MCF 10A (cell line): ENCODE measurements around the gene TECPR1. TPM values are rescaled to one million over a fixed set of nuclear protein-coding genes. Genes with fewer than 3 reads are reported as not detected.

ENCODE experiments used
- BruUV-seq: library from RNA; stranded (reverse); fragments of 400-500 nt; replicated peaks from 2 replicates; lab custom pipeline; 2021; lab: Mats Ljungman, UMichigan
- CTCF ChIA-PET: fragments of 300-600 bp; sonication (Branson Sonifier 250); formaldehyde crosslinking; extraction: SDS; loops from one replicate; lab custom pipeline; 2021; ENCODE audit warnings: antibody characterized with exemption, inconsistent platforms; lab: Yijun Ruan, JAX
- POLR2A ChIA-PET: fragments of 300-600, 350-650 bp; sonication (Branson Sonifier 250); formaldehyde crosslinking; extraction: SDS; loops from one replicate; lab custom pipeline; 2020; ENCODE audit warnings: antibody characterized with exemption, inconsistent platforms; lab: Yijun Ruan, JAX
- DNase-seq: peaks from one replicate; pipeline ENCODE4 v3.0.0-alpha.2; 2018; ENCODE audit not compliant: unreplicated experiment
- H3K27ac Mint-ChIP-seq: one replicate; pipeline ENCODE4 v1.8.0; 2022; ENCODE audit warnings: mild to moderate bottlenecking, low read depth, mixed read lengths; ENCODE audit not compliant: unreplicated experiment
- H3K27me3 Mint-ChIP-seq: one replicate; pipeline ENCODE4 v1.8.0; 2022; ENCODE audit warnings: mixed read lengths; ENCODE audit not compliant: insufficient read depth, unreplicated experiment
- H3K36me3 Mint-ChIP-seq: one replicate; pipeline ENCODE4 v1.8.0; 2022; ENCODE audit warnings: mild to moderate bottlenecking, moderate library complexity, mixed read lengths; ENCODE audit not compliant: insufficient read depth, unreplicated experiment
- H3K4me1 Mint-ChIP-seq: one replicate; pipeline ENCODE4 v1.8.0; 2022; ENCODE audit warnings: mixed read lengths; ENCODE audit not compliant: insufficient read depth, unreplicated experiment
- H3K4me3 Mint-ChIP-seq: one replicate; pipeline ENCODE4 v1.8.0; 2022; ENCODE audit warnings: mild to moderate bottlenecking, moderate library complexity, mixed read lengths; ENCODE audit not compliant: unreplicated experiment
- H3K9me3 Mint-ChIP-seq: one replicate; pipeline ENCODE4 v1.8.0; 2022; ENCODE audit warnings: mixed read lengths; ENCODE audit not compliant: unreplicated experiment
- CTCF ChIP-seq: fragments of 200-600 bp; IDR thresholded peaks from one replicate; pipeline ENCODE4 v1.8.0; 2022; ENCODE audit warnings: antibody characterized with exemption, mild to moderate bottlenecking; ENCODE audit not compliant: unreplicated experiment
- intact Hi-C: fragments of 100-400 bp; cut with micrococcal nuclease; formaldehyde crosslinking; loops from 2 replicates; pipeline ENCODE4 v1.14.1; 2022
- total RNA-seq: library from RNA; stranded (reverse); gene quantifications from 2 replicates; pipeline ENCODE4 v1.2.3, GENCODE V29; 2022

TECPR1 gene
- total RNA-seq, 1 experiment from 2014 or later: 15.4 TPM

DNA sequence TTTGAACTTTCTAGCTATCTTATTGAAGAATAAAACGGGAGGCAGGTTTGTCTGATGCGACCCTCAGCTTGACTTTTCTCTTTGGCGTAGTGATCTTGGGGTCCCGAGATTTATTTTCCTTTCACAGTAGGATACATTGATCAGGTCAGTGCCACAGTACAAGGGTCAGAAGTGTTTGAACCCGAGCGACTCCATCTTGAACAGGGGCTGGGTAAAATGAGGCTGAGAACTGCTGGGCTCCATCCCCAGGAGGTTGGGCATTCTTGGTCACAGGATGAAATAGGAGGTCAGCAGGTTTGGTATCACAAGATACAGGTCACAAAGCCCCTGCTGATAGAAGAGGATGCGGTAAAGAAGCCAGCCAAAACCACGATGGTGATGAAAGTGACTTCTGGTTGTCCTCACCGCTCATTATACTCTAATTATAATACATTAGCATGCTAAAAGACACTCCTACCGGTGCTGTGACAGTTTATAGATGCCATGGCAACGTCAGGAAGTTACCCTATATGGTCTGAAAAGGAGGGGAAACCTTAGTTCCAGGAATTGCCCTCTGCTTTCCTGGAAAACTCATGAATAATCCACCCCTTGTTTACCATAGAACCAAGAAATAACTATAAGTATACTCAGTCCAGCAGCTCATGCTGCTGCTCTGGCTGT lies 3.0 kb upstream of the TECPR1 start:
- TF ChIP-seq CTCF: no peak
- ChIA-PET POLR2A (no interaction called here), CTCF (no interaction called here)
- Mint-ChIP-seq H3K4me3 (no peak overlapping the region), H3K36me3 (peaks cover 14% of the 10 kb centered on the region), H3K4me1 (peaks cover 5% of the 10 kb centered on the region), H3K27ac (no peak overlapping the region), H3K9me3 (no peaks in the 10 kb centered on the region), H3K27me3 (no peaks in the 10 kb centered on the region)
- no peak for DNase-seq
- intact Hi-C loops: no loop called here
- BruUV-seq: TSS peak; percentile 6

GRCh38 chr7:98254516-98254915 lies 2.5 kb upstream of the TECPR1 start:
- intact Hi-C loops: no loop called here
- TF ChIP-seq CTCF: no peak
- Mint-ChIP-seq H3K4me3 (no peak overlapping the region), H3K27me3 (no peaks in the 10 kb centered on the region), H3K27ac (no peak overlapping the region), H3K36me3 (peaks cover 14% of the 10 kb centered on the region), H3K4me1 (peaks cover 5% of the 10 kb centered on the region), H3K9me3 (no peaks in the 10 kb centered on the region)
- ChIA-PET POLR2A (no interaction called here), CTCF (no interaction called here)
- no TSS peak for BruUV-seq
- DNase-seq: no peak

DNA sequence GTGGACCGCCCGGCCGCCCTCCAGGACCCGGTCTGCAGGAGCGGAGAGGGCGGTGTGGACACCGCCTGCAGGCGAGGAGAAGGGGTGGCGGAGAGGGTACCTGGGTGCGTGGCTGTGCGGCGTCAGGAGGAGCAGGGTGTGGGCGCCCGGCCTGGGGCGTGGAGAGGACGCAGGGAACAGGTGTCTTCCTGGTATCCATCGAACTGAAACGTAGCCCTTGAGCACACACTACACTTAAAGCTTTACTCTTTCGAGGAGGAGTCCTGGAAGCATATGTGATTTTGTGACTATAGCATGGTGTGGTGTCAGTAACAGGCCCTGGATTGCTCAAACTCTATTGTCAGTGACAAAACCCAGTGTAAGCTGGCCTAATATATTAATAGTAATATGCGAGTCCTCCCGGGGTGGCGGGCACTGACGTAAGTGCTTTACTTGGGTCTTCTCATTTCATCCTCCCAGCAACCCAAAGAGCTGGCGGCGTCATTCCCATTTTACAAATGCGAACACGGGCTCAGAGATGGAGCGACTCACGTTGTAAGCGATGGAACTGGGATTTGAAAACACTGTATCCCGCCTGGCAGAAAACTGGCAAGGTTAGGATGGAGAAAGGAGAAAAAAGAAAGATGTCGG lies 508 bp upstream of the TECPR1 start:
- Mint-ChIP-seq H3K27me3 (no peaks in the 10 kb centered on the region), H3K4me1 (peaks cover 5% of the 10 kb centered on the region), H3K27ac (peak overlapping the region; percentile 96), H3K4me3 (peak overlapping the region; percentile 100), H3K9me3 (no peaks in the 10 kb centered on the region), H3K36me3 (peaks cover 14% of the 10 kb centered on the region)
- ChIA-PET CTCF (interaction anchor here (0.5 to 1.1 kb wide), 3 partner anchors 15 to 525 kb away, joined by 3 read pairs; no protein-coding TSS in a partner anchor), POLR2A (interaction anchor here (0.7 to 3.5 kb wide), 11 partner anchors 15 to 182 kb away, joined by 3 to 16 read pairs (median 4); partner anchors contain the start of gene BAIAP2L1)
- no peak for DNase-seq
- intact Hi-C loops: no loop called here
- TF ChIP-seq CTCF: no peak
- TSS peak; percentile 48 for BruUV-seq

DNA sequence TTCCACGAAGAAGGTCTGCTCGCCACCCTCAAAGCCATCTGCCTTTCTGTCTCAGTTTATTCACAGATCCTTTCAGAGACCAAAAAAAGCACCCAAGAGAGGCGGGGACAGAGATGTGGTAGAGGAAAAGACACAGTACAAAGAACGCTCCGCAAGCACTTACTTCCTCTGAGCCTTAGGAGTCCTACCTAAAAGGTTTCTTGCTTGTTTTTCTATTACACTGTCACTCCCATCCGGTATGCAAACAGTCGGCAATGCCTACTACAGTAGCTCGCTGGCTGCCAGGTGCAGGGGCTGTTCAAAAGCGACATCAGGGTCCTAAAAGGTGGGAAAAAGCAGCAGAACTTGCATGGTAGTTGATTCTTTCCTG lies 816 bp downstream of the TECPR1 start:
- no TSS peak for BruUV-seq
- no peak overlapping the region for H3K27ac Mint-ChIP-seq
- no peak for DNase-seq
- ChIA-PET POLR2A (interaction anchor here (0.6 to 3.5 kb wide), 8 partner anchors 11 to 656 kb away, joined by 3 to 16 read pairs (median 4); no protein-coding TSS in a partner anchor), CTCF (interaction anchor here (0.7 to 1.9 kb wide), 5 partner anchors 8 to 592 kb away, joined by 3 to 6 read pairs (median 3); no protein-coding TSS in a partner anchor)
- H3K4me3 Mint-ChIP-seq: peak overlapping the region; percentile 100
- no peaks in the 10 kb centered on the region for H3K9me3 Mint-ChIP-seq
- no peaks in the 10 kb centered on the region for H3K27me3 Mint-ChIP-seq
- peaks cover 6% of the 10 kb centered on the region for H3K36me3 Mint-ChIP-seq
- intact Hi-C loops: no loop called here
- TF ChIP-seq CTCF: no peak
- H3K4me1 Mint-ChIP-seq: peaks cover 5% of the 10 kb centered on the region
